HT1080 (cell line): Measurements from ENCODE around the gene PKDCC. TPM values are rescaled to one million over a fixed set of nuclear protein-coding genes. Genes with fewer than 3 reads are reported as not detected.
"Not testable (repeated sequence)": the region's sequence is repeated elsewhere in the genome, so short reads cannot be mapped to it uniquely, and the experiment has no call there.

Experiments
- DNase-seq: peaks from one replicate; pipeline ENCODE4 v3.0.0-alpha.2; 2015; ENCODE audit warnings: low read depth
- total RNA-seq: library from RNA; depleted of rRNA; stranded (reverse); fragments of >200 nt; shearing (Covaris generic); gene quantifications from 2 replicates; pipeline ENCODE4 v1.2.3, GENCODE V29; 2014

Gene PKDCC
- total RNA-seq, 1 experiment from 2014 or later, result 5.4 TPM

DNA sequence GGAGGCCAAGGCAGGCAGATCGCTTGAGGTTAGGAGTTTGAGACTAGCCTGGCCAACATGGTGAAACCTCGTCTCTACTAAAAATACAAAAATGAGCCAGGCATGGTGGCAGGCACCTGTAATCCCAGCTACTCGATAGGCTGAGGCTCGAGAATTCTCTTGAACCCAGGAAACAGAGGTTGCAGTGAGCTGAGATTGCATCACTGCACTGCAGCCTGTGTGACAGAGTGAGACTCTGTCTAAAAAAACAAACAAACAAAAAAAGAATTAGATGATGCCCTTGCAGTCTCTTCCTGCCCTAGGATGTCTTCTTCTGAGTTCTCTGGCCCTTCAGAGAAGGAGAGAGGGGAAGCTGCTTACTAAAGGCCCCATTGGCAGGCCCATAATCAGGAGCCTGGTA, 37.2 kb downstream of the PKDCC start:
- DNase-seq, result not testable (repeated sequence)

DNA sequence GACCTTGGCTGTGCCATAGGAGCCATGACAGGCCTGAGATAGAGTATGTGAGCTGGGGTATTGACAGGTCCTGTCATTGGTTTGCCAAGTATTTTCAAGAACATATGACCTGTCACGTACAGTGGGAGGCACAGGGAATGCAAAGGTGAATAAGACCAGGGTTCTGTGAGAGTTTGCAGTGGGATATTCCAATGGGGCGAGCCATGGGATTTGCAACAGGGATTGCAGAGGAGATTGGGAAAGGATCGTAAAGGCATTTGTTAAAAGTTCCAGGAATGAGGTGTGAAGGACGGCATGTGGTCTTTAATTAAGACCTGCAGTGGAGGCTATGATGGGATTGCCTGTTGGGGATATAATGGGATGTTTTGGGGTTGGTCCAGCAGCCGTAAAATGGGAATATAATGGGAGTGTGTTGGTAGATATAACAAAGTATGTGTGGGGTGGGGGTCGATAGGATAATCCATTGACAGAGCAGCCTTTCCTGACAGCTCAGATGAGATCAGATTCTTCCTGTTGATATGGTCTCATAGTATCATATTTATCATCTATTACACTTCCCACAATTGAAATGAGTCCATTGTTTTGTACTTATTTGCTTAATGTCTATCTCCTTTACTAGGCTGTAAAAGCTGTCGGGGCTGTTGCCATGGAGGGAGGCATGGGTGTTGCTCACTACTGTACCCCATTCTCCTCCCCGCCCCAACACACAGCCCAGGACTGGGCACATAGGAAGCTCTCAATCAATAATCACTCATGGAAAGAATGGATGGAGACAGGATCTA, 38.1 kb downstream of the PKDCC start:
- DNase-seq, result no peak

DNA sequence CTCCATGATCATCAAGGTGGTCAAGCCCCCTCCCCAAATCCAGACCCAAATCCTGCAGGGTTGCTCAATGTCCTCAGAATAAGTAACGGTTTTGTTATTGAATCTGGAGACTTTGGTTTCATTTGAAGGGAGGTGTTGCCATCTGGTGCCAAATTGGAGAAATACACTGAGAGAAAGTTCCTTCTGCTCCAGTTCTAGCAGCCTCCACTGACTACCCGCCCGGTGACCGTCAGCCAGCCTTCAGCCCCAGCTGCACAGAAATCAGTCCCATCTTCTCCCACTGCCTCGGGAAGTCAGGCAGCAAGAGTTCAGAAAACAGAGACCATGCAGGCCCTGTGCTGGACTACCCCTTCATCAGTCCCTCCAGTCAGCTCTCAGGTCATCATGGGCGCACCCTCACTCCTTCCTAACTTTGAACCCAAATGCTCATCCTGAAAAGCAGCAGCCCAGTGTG, 38.7 kb downstream of the PKDCC start:
- DNase-seq, result peak; percentile 58

DNA sequence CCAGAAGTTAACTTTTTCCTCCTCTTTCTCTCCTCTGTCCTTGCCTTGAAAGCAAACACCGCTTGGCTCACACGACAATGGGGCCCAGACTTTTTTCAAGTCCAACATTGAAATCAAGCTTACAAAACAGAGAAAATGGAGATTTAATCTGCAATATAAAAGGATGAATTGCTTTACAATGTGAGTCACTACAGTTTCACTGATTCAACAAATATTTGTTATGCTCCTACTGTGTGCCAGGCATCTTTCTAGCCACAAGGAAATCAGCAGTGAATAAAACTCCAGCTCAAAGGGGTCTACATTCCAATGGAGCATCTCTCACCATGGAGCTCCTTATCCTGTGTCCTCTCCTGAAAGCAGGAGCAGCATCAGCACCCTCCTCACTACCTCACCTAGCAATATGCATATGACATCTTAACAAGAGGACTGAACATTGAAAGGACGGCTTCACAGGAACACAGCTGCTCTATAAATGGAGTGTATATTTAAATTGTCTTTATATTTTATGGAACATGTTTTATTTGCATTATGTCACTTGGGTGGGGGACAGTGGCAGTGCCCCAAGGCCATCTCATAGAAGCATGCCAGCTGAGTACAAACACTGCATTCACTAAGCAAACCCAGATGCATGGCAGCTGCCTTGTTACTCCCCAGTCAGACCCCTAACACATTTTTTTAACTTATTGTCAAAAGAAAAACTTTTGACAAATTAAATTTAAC, 39.5 kb downstream of the PKDCC start:
- DNase-seq, result no peak

DNA sequence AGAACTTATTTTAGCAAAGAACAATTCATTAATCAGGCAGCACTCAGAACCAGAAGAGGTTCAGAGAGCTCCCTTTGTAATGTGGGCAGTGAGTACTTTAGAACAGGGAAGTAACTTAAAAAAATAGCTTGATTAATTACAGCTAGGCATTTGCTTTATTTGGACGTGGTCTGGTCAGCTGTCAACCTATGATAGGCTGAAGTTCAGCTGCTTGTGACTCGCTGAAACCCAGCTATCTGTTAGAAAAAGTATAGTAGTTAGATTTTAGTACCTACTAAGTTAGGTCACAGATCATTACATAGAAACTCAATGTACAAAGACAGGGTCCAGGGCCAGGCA, 40.0 kb downstream of the PKDCC start:
- no peak for DNase-seq

DNA sequence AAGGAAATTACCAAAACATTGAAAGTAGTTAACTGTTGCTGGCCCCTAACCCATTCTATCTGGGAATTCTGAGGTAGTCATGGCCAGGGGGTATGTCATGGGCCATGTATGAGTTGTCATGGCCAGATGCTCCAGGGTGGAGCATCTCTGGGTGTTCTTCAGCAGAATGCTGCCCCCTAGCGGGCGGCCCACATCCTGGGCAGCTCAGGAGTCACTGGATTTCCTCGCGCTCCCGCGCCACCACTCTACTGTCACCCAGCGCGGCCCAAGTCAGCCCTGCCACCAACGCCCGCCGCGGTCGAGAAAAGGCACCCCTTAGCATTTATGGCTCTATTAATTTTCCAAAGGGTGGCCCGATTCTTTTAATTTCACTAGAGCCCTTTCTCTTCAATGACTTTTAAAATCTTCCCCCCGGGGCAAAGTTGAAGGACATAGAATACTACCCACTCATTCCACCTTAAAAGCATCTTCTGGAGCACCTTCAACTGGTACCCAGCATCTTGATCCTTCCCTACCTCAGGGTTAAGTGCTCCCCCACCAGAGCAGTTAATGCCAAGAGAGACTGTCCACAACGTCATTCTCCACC, 41.6 kb downstream of the PKDCC start:
- peak; percentile 66 for DNase-seq

DNA sequence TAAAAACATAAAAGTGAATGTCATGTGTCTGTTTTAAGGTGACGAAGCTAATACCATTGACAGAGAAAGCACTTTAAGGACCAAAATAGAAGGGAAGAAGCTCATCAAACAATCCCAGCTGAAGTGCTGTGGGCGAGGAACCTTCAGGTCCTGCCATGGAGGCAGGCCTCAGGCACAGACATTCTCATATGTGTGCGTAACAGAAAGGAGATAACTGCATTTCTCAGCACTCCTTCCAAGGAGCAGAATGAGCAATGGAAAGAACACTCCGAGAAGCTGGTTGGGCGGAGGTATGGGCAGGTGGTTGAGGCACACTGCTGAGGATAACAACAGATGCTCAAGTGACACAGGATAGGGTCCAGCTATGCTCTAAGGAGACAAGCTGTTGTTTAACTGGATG, 42.4 kb downstream of the PKDCC start:
- DNase-seq, result no peak

DNA sequence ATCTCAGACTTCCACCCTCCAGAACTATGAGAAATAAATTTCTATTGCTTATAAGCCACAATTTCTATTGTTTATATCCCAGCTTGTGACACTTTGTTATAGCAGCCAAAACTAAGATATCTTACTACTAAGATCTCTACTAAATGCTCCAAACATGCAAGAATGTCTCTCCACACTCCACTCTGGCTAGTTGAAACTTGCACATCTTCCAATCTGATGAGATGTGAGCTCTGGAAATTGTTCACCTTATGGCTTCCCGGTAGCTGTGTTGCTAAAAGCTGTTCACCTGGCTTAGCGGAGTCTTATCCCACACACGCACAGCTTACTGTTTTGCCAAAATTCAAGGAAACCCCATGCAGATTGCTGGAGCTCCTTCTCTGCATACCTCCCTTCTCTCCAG, 43.9 kb downstream of the PKDCC start:
- DNase-seq, result no peak

DNA sequence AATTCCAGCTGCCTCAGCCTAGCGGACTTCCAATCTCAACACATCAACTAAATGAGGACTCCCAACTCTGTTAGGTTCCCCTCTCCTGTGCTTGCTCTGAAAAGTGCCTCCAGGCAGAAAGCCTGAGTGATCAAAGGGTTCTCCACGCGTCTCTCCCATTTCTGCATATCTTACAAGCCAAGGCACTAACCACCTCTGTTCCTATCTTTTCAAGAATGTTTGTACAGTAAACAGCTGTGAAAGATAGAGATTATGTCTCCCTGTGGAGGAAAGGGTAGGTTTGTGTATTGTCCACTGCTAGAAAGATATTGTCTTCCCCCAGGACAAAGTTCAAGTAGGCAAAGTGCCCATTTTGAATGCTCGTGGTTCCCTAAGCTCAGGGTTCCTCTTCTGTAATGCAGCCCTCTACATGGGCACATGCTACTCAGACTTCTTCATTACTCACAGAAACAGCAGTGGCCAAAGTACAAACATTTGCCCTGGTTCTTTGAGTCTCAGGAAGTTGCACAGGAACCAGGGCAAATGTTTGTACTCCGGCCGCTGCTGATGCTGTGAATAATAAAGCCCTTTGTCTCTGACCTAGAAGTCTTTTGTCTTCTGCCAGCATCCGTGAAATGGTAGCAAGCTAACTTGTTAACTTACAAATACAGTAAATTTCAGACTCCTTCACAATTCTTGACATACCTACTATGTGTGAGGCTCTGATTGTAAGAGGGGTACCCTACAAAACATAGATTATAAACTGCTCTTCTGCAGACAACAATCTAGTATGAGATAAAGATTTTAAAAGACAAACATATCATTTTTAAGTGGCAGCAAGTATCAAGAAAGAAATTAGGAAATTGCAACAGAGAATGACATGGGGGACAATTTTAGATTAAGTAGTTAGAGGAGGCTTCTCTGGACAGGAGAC, 44.5 kb downstream of the PKDCC start:
- peak; percentile 63 for DNase-seq

DNA sequence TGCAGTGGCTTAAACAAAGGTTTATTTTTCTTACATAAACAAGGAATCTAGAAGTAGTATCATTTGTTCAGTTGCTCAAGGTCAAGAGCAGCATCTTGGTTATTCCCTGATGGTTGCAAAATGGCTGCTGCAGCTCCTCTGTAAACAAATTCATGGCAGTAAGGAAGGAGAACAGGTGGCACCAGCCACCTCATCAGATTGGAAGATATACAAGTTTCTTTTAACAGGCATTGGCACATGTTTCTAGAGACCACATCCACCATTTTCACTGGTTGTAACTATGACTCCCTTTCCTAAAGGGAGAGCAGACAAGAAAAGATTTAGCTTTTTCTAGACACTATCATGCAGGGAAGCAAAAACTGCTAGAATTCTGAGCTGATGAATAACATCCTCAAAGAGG, 46.3 kb downstream of the PKDCC start:
- no peak for DNase-seq

DNA sequence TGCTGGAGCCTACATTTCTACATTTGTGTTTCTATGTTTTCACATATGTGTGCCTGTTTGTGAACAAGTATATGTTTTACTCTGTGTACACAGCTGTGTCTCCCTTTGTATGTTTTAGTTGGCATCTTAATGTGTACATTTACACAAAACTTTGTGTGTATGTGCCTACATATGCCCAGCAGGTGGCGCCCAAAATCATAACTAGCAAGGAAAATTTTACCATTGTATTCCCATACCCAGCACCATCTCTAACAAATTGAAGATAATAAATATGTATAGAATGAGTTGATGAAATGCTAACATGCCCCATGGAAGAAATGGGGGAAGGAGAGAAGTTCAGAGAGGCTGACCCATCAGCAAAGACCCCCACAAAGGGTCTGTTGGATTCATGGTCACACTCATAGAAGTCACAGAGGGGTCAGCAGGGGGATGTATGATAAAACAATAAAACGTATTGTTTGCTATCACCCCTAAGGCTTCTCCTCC, 48.1 kb downstream of the PKDCC start:
- peak; percentile 63 for DNase-seq

DNA sequence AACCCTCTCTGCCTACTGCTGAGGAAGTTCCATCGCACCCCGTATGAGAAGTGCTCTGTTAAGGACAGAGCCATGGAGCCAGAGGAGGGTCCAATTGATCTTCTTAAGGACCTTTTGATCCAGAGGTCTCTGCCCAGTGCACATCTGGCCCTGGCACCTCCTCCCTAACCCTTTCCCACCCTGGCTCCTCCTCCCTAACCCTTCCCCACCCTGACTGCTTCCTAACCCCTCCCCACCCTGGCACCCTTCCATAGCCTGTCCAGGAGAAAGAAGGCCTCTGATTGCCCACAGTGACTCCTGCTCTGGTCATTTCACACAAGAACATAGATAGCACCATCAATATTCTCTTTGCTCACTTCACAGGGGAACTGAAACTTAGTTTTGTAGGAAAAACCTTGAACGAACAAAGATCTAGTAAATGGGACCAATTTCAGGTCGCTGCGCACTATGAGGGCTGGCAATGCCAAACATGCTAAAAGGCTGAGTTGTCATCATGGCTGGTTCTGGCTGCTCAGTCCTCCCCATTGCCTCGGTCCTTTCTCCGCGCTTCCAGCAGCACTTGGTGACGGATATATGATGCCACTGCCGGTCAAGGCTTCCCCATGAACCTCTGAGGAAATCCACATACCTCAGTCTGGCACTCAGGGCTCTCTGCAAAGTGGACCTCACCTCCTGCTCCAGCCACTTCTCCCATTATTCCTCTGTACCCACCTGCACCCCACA, 49.2 kb downstream of the PKDCC start:
- DNase-seq, result no peak

DNA sequence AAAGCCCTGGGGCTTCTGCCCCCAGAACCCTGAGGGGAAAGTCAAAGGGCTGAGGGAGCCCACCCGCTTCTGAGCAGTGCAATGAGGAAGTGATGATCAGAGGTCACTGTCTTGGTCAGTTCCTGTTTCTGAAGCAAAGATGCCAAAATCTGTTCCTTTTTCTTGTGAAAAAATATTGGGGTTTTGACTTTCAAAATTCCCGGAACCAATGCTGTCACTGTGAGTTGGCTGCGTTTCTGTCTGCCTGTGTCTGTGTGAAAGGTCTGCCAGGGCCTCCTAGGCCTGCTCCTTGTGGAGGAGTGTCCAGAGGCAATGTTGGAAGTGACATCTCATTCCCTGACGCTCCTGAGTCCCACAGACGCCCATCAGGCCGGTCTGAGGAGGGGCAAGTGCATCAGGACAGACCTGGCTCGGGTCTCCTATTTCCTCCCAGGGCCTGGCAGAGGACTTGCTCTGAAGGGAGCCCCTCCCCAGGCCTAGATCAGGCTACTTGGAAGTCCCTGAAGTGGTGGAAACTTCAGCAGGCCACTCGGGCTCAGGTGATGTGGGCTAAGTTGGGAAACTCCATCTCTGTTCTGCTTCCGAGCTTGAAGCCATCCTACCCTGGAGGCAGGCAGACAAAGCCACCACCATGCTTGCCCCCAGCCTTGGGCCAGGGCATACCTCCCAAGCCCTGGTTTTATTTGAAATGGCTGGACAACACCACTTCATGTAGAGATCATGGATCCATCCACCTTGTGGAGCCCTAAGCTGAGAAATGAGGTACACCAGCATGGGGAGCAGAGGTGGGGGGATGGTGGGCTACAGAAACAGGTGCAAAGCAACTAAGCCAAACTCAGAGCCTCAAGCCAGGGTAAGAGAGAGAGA, 51.0 kb downstream of the PKDCC start:
- no peak for DNase-seq

DNA sequence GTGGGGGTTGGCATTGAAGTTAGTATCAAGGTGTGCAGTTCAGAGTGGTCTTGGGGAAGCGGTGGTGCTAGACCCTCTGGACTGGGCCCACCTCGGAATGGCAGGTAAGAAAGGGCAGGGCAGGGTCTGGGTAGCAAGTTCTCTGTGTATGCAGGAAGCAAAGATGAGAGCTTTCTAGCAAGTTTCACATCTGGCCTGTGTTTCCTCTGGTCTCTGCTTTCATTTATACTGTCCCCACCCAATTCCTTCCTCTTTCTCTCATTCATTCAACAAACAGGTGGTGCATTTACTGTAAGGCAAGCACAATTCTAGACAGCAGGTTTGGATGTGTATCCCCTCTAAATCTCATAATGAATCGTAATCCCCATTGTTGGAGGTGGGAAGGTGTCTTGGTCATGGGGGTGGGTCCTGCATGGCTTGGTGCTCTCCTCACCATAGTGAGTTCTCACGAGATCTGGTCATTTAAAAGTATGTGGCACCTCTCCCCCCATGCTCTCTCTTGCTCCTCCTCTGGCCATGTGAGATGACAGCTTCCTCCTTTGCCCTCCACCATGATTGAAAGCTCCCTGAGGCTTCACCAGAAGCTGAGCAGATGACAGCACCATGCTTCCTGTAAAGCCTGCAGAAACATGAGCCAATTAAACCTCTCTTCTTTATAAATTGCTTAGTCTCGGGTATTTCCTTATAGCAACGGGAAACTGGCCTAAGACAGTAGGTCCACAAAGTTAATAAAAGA, 51.8 kb downstream of the PKDCC start:
- no peak for DNase-seq

DNA sequence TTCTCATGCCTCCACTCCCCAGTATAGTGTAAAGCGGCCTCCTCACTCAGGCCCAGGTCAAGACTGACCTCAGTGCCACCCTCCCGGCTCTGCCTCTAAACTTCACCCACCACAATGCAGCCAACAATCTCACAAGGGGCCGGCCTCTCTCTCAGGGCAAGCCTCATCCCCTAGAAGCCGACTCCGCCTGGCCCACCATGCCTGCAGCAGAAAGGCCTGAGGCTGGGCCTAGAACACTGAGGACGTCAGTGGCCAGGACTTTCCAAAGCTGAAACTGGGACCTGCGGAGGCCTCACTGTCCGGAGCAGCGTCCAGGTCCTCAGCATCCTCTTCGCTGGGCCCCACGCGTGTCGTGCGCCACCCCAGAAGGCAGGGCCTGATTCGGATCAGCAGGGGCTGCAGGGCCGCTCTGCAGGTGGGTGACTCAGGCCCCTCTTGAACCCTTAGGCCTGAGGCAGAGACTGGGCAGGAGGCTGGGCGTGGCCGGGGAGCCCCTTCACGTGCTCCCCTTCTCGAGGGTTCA, 52.9 kb downstream of the PKDCC start:
- DNase-seq, result no peak

DNA sequence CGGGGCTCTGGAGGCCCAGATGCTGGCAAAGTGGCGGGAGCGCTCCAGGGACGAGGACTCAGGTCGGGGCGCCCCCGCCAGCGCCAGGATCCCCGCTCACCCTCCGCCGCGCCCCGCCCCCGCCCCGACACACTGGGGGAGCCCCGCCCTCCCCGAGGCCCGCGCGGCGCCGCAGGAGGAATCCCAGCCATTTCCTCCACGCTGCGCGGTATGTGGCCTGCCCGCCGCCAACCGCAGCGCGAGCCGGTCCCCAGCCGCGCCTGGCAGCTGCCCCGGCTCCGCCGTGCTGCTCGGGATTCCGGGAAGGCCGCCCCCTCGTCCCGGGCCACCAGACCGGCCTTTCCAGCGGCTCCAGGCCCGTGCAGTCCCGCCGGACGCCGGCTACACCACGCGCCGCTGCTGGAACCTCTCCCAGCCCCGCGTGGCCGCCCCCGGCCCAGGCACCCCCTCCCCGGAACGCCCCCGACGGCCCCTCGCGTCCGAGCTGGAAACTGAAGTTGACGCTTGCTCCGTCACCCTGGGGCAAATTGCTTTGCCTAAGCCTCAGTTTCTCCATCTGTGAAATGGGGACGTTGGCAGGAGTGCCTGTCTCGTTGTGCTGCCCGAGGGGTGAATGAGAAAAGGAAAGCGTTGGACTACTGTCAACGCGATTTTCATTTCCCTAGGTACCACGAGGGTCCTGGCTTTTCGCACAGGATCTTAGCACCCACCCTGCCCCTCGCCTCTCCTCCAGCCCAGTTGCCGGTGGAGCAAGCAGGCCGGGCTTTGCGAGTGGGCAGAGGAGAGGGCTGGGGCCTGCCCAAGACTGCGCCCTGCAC, 53.6 kb downstream of the PKDCC start:
- DNase-seq, result no peak

DNA sequence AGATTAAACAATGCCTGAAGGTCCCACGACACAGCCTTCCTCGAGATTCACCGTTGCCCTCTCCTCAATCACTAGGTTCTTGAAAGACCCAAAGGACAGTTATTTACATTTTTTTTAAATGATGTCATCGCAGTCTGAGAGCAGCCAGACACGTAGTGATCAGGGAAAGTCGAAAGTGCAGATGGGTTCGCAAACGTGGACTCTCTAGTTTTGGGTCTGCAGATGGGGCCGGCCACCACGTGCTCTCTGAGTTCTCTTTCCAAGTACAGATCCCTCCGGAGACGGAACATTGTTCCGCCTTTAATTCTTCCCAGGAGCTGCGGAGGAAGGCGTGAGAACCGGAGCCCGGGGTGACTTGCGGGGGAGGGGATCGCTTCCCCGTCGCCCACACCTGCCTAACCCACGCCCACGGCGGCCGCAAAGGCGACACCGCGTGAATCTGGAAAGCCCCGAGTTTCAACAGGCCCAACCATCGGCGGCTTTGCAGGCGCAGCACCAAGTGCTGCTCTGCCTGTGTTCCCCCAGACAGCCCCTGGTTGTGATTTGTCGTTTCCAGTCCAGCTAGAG, 54.3 kb downstream of the PKDCC start:
- DNase-seq, result no peak
